ENCODE results near the gene OR2T33.
"Not testable (repeated sequence)": the region's sequence is repeated elsewhere in the genome, so short reads cannot be mapped to it uniquely, and the experiment has no call there.

DNA sequence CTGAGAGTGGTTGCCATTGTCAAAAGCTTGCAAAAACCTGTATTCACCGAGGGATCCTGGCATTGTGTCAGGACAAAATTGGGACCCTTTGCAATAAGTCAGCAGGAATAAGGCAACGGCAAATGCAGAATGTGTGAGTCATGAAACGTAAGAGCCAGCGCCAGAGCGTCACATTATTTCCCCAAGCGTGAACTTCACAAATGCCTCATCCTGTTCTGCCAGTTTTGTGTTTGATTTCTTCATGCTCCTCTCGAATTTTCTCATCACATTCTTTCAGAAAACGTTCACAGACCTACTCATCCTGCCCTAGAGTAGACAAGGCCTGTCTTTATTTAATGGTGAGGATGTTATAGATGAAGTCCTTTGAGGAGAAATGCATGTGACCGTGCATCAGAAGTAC is 27.9 kb upstream of the OR2T33 start:
- not testable (repeated sequence) for TF ChIP-seq EZH2phosphoT487 (IDR thresholded peaks at IDR 0.05; ENCODE audit: insufficient read depth, low read depth); EZH2 (IDR thresholded peaks at IDR 0.05; ENCODE audit: insufficient read depth, poor library complexity, severe bottlenecking)

All from GM23248 (cell line).